Right lobe of liver (tissue), 6 donors: Measurements from ENCODE around the gene HCK. TPM values are rescaled to one million over a fixed set of nuclear protein-coding genes. Genes with fewer than 3 reads are reported as not detected.

Source experiments
- ATAC-seq, 4 donors: fragments of 200-7000 bp; cut with Tn5 transposase; one replicate each; pipeline ENCODE4 v1.9.1; 2020; ENCODE audit warnings: mild to moderate bottlenecking in 4 of 4, moderate library complexity in 4 of 4
- DNase-seq, 3 donors: peaks; one replicate each; pipeline ENCODE4 v3.0.0-alpha.2; 2020
- H3K27ac ChIP-seq, 3 donors: fragments of 200-600 bp; one replicate each; pipeline ENCODE4 v1.8.0; 2022
- H3K27me3 ChIP-seq, 2 donors: fragments of 200-600 bp; one replicate each; pipeline ENCODE4 v1.8.0; 2022
- H3K36me3 ChIP-seq, 4 donors: fragments of 200-600 bp; sonication (generic) in 1 of 4; one replicate each; pipeline versions ENCODE4 v1.5.1 to v1.8.0; 2017 to 2022; ENCODE audit warnings: control low read depth in 1 of 4
- H3K4me1 ChIP-seq, 4 donors: fragments of 200-600 bp; sonication (generic) in 1 of 4; one replicate each; pipeline versions ENCODE4 v1.5.1 to v1.8.0; 2017 to 2022; ENCODE audit warnings: control low read depth in 1 of 4
- H3K4me3 ChIP-seq, 3 donors: fragments of 200-600 bp; one replicate each; pipeline ENCODE4 v1.8.0; 2022
- H3K9me3 ChIP-seq, 4 donors: fragments of 200-600 bp; sonication (generic) in 1 of 4; one replicate each; pipeline versions ENCODE4 v1.5.1 to v1.8.0; 2017 to 2022; ENCODE audit warnings: control low read depth in 1 of 4
- CTCF ChIP-seq, 4 donors: fragments of 200-600 bp in 3 of 4; fragments of 450-650 bp in 1 of 4; IDR thresholded peaks; one replicate each; pipeline versions ENCODE4 v1.5.1 to v1.8.0; 2016 to 2022; ENCODE audit warnings: antibody characterized with exemption in 4 of 4, mild to moderate bottlenecking in 2 of 4
- POLR2A ChIP-seq: fragments of 450-650 bp; IDR thresholded peaks from one replicate; pipeline ENCODE4 v1.6.1; 2017; ENCODE audit warnings: antibody characterized with exemption, mild to moderate bottlenecking
- WGBS: methylation state at CpG from one replicate; pipeline ENCODE4 v1.1.6; 2018; ENCODE audit warnings: low coverage, low lambda C conversion rate; ENCODE audit not compliant: insufficient coverage; ENCODE audit errors: missing lambda C conversion rate; 5-methylcytosine and 5-hydroxymethylcytosine counted together
- intact Hi-C, 2 donors: fragments of 100-400 bp; cut with DNase I; formaldehyde crosslinking; loops; one replicate each; pipeline versions ENCODE4 v1.11.2 to v1.14.1; 2022
- long read RNA-seq: library from polyadenylated mRNA; unstranded; transcript quantifications from one replicate; pipeline ENCODE4 v2.0.0, GENCODE V29; 2019
- total RNA-seq, 6 experiments: library from RNA; depleted of rRNA in 2 of 6; stranded (reverse); fragments of >200 nt in 2 of 6; fragmentation: NEBNext Ultra II Directional in 3 of 6; extraction: Animal tissue kit (Norgen Biotek cat#: 25700) in 3 of 6; gene quantifications; one replicate each; pipeline versions ENCODE4 v1.1.0 to v1.2.4, GENCODE V29; 2016 to 2023
- donor health status: DM: no; HTN: yes; CAD: no.
- donor health status: DM: no; HTN: no; CAD: no.
- donor health status: DM: no; HTN: no; CAD: no.
- donor health status: DM: no; HTN: yes; CAD: no.
- donor health status: DM: no; HTN: yes; CAD: no.

HCK gene
- 10 to 100 TPM in 1 of 6 experiments, 1 to 10 TPM in 5; 2.9 to 17.1 (median 5.6) TPM for total RNA-seq
- long read RNA-seq, partial matches to known transcripts = 0 of 2 reads
- long read RNA-seq, other reads (novel, unspliced or antisense) = 0 of 2 reads

GRCh38 chr20:32052090-32052777, at the start of gene HCK:
Gene HCK, plus strand, starts transcription at chr20:32052242.
- H3K4me1 ChIP-seq = no peaks in the 10 kb centered on the region
- peaks cover 0 to 12% of the 10 kb centered on the region in 2 donors for H3K27me3 ChIP-seq
- ATAC-seq = peak; percentile 64 to 77 (median 72)

GRCh38 chr20:32003325-32003724, 48.7 kb upstream of the HCK start:
- no peak for ATAC-seq
- Histone ChIP-seq H3K9me3 (no peaks in the 10 kb centered on the region), H3K36me3 (no peaks in the 10 kb centered on the region), H3K27ac (no peak overlapping the region), H3K4me3 (no peak overlapping the region), H3K27me3 (no peaks in the 10 kb centered on the region), H3K4me1 (no peaks in the 10 kb centered on the region)
- DNase-seq = no peak
- WGBS = 48% methylated on average over 2 of the region's 2 CpGs
- intact Hi-C loops = no loop called here
- no peak for TF ChIP-seq POLR2A
- no peak for TF ChIP-seq CTCF (IDR thresholded peaks at IDR 0.05)

More at GRCh38 chr20:32052090-32052777, at the start of gene HCK:
- peak; percentile 52 to 79 (median 56) for DNase-seq
- Histone ChIP-seq H3K9me3 (no peaks in the 10 kb centered on the region), H3K4me3 (peak within 1 kb of the TSS; percentile 21 to 42 (median 31)), H3K27ac (peak within 1 kb of the TSS in 2 of 3 donors; percentile 45 to 51), H3K36me3 (no peaks in the 10 kb centered on the region)
- TF ChIP-seq CTCF (IDR thresholded peaks at IDR 0.05) (no peak), POLR2A (peak; percentile 40)
- WGBS = 1% methylated on average over 18 of the region's 58 CpGs
- intact Hi-C loops = no loop called here

DNA sequence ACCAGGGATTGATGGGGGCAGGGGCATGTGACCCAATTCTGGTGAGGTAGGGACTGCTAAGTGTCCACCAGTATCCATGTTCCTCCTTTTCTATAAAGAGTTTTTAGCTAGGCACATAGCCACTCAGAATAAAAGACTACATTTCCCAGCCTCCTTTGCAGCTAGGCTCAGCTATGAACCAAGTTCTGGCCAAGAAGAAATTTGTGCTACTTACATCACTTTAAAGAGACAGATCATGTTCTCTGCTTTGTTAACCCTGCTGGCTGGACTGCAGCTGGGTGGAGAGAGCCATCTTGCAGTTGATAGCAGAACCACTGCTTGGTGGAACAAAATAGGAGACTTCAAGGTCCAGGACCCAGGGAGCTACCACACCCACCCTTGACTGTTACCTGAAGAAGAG, 47.1 kb upstream of the HCK start:
- ATAC-seq (no peak), DNase-seq (no peak)
- H3K27ac ChIP-seq = no peak overlapping the region
- no peaks in the 10 kb centered on the region for H3K9me3 ChIP-seq
- no peaks in the 10 kb centered on the region for H3K27me3 ChIP-seq
- no peaks in the 10 kb centered on the region for H3K36me3 ChIP-seq
- TF ChIP-seq POLR2A (no peak), CTCF (IDR thresholded peaks at IDR 0.05) (no peak)
- no peak overlapping the region for H3K4me3 ChIP-seq
- H3K4me1 ChIP-seq = no peaks in the 10 kb centered on the region
- intact Hi-C loops = no loop called here

GRCh38 chr20:32006053-32006452, 46.0 kb upstream of the HCK start:
- WGBS = 61% methylated on average over 5 of the region's 5 CpGs
- Histone ChIP-seq H3K27ac (no peak overlapping the region), H3K36me3 (no peaks in the 10 kb centered on the region), H3K9me3 (no peaks in the 10 kb centered on the region), H3K27me3 (no peaks in the 10 kb centered on the region), H3K4me3 (no peak overlapping the region), H3K4me1 (no peaks in the 10 kb centered on the region)
- DNase-seq = no peak
- intact Hi-C loops = no loop called here
- no peak for TF ChIP-seq POLR2A
- TF ChIP-seq CTCF (IDR thresholded peaks at IDR 0.05) = no peak
- ATAC-seq = no peak
